Epithelial cell of prostate (primary cell): ENCODE data around the gene TCF15.
"Not testable (repeated sequence)": the region's sequence is repeated elsewhere in the genome, so short reads cannot be mapped to it uniquely, and the experiment has no call there.

ENCODE experiments used
- DNase-seq: peaks from one replicate; pipeline ENCODE4 v3.0.0-alpha.2; 2011; ENCODE audit warnings: low read depth, low spot score
- H3K27ac ChIP-seq: fragments of 450-650 bp; 2 replicates; pipeline ENCODE4 v1.5.1; 2017; ENCODE audit warnings: mild to moderate bottlenecking

TCF15 gene

DNA sequence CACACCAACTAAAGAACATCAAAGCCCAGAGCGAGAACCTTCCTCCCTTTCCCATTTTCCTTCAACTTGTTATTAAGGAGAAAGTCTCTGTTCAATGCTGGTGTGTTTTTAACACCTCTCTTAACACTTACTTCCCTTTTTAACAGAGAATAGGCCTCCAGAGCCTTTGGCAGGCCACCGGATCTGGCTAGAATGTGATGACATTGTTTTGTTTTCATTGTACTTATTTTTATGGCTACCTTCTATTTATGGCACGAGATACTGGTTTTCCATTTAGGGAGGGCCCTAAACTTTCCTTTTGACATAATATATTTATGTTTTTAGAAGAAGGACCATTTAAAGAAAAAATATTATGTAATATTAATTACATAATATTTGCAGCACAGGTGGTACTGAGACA, 21.6 kb downstream of the TCF15 start:
- no peak for DNase-seq
- H3K27ac ChIP-seq = no peak overlapping the region

- no peak overlapping the region for H3K27ac ChIP-seq
Observed at GRCh38 chr20:584971-585301, 25.2 kb downstream of the TCF15 start.

GRCh38 chr20:584161-584970, 25.7 kb downstream of the TCF15 start:
- H3K27ac ChIP-seq = no peak overlapping the region
- DNase-seq = no peak

More at GRCh38 chr20:584971-585301, 25.2 kb downstream of the TCF15 start:
- DNase-seq = no peak

GRCh38 chr20:582204-582603, 27.9 kb downstream of the TCF15 start:
- DNase-seq = no peak
- H3K27ac ChIP-seq = no peak overlapping the region

DNA sequence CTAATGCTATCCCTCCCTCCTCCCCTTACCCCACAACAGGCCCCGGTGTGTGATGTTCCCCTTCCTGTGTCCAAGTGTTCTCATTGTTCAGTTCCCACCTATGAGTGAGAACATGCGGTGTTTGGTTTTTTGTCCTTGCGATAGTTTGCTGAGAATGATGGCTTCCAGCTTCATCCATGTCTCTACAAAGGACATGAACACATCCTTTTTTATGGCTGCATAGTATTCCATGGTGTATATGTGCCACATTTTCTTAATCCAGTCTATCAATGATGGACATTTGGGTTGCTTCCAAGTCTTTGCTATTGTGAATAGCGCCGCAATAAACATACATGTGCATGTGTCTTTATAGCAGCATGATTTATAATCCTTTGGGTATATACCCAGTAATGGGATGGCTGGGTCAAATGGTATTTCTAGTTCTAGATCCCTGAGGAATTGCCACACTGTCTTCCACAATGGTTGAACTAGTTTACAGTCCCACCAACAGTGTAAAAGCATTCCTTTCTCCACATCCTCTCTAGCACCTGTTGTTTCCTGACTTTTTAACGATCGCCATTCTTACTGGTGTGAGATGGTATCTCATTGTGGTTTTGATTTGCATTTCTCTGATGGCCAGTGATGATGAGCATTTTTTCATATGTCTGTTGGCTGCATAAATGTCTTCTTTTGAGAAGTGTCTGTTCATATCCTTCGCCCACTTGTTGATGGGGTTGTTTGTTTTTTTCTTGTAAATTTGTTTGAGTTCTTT, 31.0 kb downstream of the TCF15 start:
- DNase-seq, H3K27ac ChIP-seq: not testable (repeated sequence)

DNA sequence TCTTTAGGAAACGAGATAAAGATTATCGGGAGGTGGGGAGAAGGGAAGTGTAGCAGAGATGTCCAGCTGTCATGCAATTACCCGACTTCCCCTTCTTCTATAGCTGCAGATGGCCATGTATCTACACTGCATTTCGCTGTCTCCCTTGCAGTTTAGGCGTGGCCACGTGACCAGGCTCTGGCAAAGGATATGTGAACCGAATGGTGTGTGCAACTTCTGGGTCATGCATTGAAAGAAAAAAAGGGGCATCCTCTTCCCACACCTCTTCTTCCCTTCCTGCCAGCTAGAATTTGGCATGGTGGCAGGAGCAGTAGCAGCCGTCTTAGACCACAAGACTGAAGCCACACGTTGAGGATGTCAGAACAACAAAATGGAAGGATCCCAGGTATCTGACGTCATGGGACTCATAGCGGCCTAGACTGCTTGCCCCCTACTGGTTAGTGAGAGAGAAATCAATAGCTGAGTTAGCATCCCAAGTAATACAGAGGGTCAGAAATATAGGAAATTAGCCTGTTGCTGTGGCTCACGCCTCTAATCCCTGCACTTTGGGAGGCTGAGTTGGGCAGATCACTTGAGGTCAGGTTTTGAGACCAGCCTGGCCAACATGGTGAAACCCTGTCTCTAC, 32.8 kb downstream of the TCF15 start:
- no peak overlapping the region for H3K27ac ChIP-seq
- no peak for DNase-seq

DNA sequence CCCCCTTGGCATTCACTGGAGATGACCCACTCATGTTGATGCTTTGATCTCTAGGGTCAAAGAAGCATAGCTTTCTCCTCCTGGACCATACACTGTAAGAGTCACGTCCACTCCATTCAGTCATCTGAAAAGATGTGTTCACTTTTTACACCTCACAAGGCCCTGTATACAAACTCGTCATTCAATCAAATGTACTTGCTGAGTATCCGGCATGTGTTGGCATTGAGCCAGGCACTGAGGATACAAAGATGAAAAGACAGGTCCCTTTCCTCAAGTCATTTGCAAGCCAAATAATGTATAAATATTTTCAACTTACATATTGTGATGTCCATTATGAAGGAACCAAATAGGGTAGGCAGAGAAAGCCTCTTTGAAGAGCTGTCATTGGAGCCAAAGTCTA, 34.0 kb downstream of the TCF15 start:
- no peak for DNase-seq
- H3K27ac ChIP-seq = no peak overlapping the region

- no peak overlapping the region for H3K27ac ChIP-seq
- no peak for DNase-seq
Observed at GRCh38 chr20:575230-575629, 34.9 kb downstream of the TCF15 start.

DNA sequence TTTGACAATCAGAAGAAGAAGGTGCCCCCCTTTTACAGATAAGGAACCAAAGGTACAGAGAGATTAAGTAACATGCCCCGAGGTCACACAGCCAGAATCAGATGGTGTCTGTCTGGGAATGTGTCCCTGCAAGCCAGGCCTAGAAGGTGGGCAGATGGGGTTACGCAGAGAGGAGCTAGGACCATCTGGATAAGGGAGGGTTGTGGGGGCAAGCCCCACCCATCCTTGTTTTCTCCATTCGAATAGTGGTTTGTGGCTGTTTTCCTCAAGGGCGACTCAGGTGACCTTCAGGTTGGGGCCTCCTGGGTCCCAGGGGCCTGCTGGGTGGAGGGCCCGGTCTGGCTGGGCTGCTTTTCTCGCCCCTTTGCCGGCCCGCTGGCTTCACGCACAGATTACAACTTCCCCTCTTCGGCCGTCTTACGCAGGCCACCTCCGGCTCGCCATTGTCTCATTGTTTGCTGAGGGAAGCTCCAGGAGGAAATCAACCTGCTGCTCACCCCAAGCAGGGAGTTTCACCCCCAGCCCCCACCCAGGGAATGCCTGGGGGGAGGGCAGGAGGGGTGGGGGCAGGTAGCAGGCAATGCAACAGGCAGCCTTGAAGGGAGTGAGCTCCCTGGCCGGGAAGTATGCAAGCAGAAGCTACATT, 35.7 kb downstream of the TCF15 start:
- DNase-seq = no peak
- H3K27ac ChIP-seq = no peak overlapping the region

- DNase-seq = no peak
- no peak overlapping the region for H3K27ac ChIP-seq
Observed at GRCh38 chr20:573414-574296, 36.5 kb downstream of the TCF15 start.

GRCh38 chr20:572727-573126, 37.4 kb downstream of the TCF15 start:
- DNase-seq = no peak
- no peak overlapping the region for H3K27ac ChIP-seq

DNA sequence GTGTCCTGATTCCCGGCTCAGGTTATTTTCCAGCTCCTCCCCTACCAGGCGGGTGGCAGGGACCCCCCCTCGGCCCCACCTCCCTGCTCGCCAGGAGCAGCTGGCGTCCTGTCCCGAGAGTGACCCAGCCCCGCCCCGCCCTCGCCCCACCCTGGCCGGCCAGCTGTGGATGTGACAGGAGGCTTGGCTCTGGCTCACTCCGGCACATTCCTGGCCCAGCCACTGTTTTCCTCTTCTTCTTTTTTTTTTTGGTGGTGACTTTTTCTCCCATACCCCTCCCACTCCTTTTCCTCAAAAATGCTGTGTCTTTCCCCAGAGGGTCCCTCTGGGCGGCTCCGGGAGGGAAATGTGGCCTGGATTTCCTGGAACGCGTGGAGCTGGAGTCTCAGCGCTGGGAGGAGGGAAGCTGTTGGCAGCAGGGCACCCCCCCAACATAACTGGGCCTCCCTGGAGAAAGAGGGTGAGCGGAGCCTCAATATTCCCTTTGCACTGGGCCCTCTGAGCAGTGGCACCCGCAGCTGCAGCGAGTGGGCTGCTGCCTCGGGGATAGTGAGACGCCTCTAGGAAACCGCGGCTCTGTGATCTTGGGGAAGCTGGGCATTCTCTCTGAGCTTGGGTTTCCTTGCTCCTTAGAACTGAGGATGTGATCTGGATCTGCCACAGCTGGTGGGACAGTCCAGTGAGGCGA, 38.2 kb downstream of the TCF15 start:
- DNase-seq = no peak
- no peak overlapping the region for H3K27ac ChIP-seq

DNA sequence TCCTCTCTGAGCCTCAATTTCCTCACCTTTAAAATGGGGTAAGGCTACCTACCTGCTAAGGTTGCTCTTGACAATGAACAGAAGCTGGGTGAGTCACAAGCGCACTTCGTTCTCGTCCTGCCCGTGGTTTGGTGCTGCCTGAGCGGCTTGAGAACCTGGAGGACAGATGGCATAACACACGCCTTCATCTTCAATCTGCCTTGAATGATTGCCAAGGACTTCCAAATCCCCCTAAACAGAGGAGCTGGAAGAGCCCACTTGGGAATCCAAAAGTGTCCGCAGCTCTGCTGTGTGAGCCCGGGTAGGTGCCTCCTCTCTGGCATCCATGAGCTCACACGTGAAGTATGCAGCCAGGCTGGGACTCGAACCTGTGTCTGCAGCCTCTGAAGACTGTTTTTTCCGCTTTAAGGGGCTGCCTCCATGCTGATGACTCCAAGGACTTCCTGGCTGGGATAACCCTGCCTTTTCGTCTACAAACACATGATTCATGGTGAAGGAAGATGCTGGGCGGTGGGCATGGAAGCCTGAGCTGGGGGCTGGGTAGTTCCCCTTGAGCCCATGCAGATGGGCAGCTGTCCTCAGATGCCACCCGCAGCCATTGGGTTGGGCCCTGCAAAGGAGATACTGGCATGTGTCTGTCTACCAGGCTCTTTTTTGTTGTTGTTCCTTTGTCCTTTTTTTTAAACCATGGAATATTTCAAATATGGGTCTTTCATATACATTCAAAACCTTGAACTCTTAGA, 41.3 kb downstream of the TCF15 start:
- DNase-seq = no peak
- no peak overlapping the region for H3K27ac ChIP-seq

- DNase-seq = no peak
- H3K27ac ChIP-seq = no peak overlapping the region
Observed at GRCh38 chr20:568097-568652, 41.9 kb downstream of the TCF15 start.

GRCh38 chr20:564192-564591, 45.9 kb downstream of the TCF15 start:
- H3K27ac ChIP-seq = no peak overlapping the region
- no peak for DNase-seq

GRCh38 chr20:563187-563586, 46.9 kb downstream of the TCF15 start:
- no peak overlapping the region for H3K27ac ChIP-seq
- no peak for DNase-seq

DNA sequence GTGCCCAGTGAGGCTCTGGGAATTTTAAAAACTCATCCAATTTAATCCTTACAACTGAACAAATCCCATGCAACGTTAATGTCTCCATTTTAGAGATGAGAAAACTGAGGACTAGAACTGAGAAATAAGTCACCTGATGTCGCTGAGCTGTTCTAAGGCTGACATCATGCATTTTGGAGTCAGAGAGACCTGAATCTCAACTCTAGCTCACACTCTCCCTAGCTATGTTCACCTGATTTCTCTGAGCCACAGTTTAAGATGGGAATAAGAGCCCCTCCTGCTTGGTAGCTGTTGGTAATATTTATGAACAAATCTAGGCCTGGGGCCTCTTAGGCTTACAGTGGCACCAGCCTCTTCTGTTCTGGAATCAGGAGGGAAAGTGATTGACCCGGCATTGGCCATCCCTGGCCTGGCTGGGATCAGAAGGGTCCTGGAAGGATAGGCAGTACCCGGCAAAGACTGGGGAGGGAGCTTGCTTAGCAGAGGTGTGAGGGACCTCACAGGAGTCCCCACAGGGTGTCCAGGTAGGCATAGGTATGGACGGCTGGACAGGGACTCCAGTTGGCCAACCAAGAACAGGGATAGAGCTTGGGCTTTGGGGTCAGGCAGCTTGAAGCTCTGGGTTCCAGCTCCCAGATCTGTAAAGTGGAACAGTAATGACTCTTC, 47.7 kb downstream of the TCF15 start:
- DNase-seq = no peak
- no peak overlapping the region for H3K27ac ChIP-seq
